ENCODE data around the gene CMTM5.

GRCh38 chr14:23358042-23358441 lies 18.8 kb upstream of the CMTM5 start:
- TF ChIP-seq POLR2AphosphoS5 (IDR thresholded peaks at IDR 0.05; ENCODE audit: low read depth, low read length) (no peak), CTCF (IDR thresholded peaks at IDR 0.05) (no peak), TCF7L2 (IDR thresholded peaks at IDR 0.05; ENCODE audit: low read depth, low read length) (no peak), SIN3A (IDR thresholded peaks at IDR 0.05; ENCODE audit: borderline replicate concordance, insufficient read depth, low read depth, low read length) (no peak), REST (IDR thresholded peaks at IDR 0.05; ENCODE audit: insufficient read depth in 1 of 2, low read depth in 2 of 2, low read length in 1 of 2) (no peak)
